Nephron (organoid): ENCODE data around the gene LSM14B.
A peak's percentile ranks its signal among the peaks of the same experiment; 100 is the strongest.
"Not testable (repeated sequence)": the region's sequence is repeated elsewhere in the genome, so short reads cannot be mapped to it uniquely, and the experiment has no call there.

Experiments
- H3K27ac Mint-ChIP-seq, 3 experiments: 2 replicates each; pipeline ENCODE4 v1.8.0; 2020; ENCODE audit warnings: mixed read lengths in 3 of 3, mild to moderate bottlenecking in 2 of 3, moderate library complexity in 1 of 3
- H3K27me3 Mint-ChIP-seq: 2 replicates; pipeline ENCODE4 v1.8.0; 2021; ENCODE audit warnings: low read depth, mild to moderate bottlenecking, moderate library complexity, mixed read lengths
- H3K36me3 Mint-ChIP-seq: 2 replicates; pipeline ENCODE4 v1.8.0; 2020; ENCODE audit warnings: low read depth, mixed read lengths
- H3K4me1 Mint-ChIP-seq: 2 replicates; pipeline ENCODE4 v1.8.0; 2020; ENCODE audit warnings: mixed read lengths
- H3K4me3 Mint-ChIP-seq, 3 experiments: 2 replicates each; pipeline ENCODE4 v1.8.0; 2020; ENCODE audit warnings: mild to moderate bottlenecking in 3 of 3, mixed read lengths in 3 of 3, moderate library complexity in 2 of 3
- H3K9me3 Mint-ChIP-seq: 2 replicates; pipeline ENCODE4 v1.8.0; 2020; ENCODE audit warnings: mixed read lengths
- CTCF ChIP-seq, 3 experiments: fragments of 200-600 bp; sonication (generic); IDR thresholded peaks; one replicate each; pipeline ENCODE4 v1.5.0; 2021; ENCODE audit warnings: antibody characterized with exemption in 3 of 3; ENCODE audit not compliant: unreplicated experiment in 3 of 3

The LSM14B gene

GRCh38 chr20:62143957-62144825 lies 21.9 kb downstream of the LSM14B start:
- Mint-ChIP-seq H3K9me3 (no peaks in the 10 kb centered on the region), H3K27ac (peak overlapping the region; percentile 86 to 96 (median 95)), H3K4me1 (peaks cover 49% of the 10 kb centered on the region), H3K27me3 (no peaks in the 10 kb centered on the region), H3K36me3 (peaks cover 16% of the 10 kb centered on the region), H3K4me3 (peak overlapping the region; percentile 88 to 97 (median 91))
- TF ChIP-seq CTCF (IDR thresholded peaks at IDR 0.05; ENCODE audit: unreplicated experiment in 3 of 3), result no peak

GRCh38 chr20:62145688-62146018 lies 23.4 kb downstream of the LSM14B start:
- Mint-ChIP-seq H3K27me3 (no peaks in the 10 kb centered on the region), H3K27ac (peak overlapping the region in 2 of 3 experiments; percentile 58 to 86), H3K9me3 (no peaks in the 10 kb centered on the region), H3K4me1 (peaks cover 57% of the 10 kb centered on the region), H3K36me3 (peaks cover 8% of the 10 kb centered on the region), H3K4me3 (peak overlapping the region; percentile 88 to 97 (median 91))
- TF ChIP-seq CTCF (IDR thresholded peaks at IDR 0.05; ENCODE audit: unreplicated experiment in 3 of 3), result no peak

GRCh38 chr20:62146019-62146755 lies 23.9 kb downstream of the LSM14B start:
- no peak for TF ChIP-seq CTCF (IDR thresholded peaks at IDR 0.05; ENCODE audit: unreplicated experiment in 3 of 3)
- H3K4me3 Mint-ChIP-seq, result peak overlapping the region; percentile 88 to 97 (median 91)
- no peaks in the 10 kb centered on the region for H3K27me3 Mint-ChIP-seq

GRCh38 chr20:62147125-62147524 lies 24.9 kb downstream of the LSM14B start:
- peaks cover 8% of the 10 kb centered on the region for H3K36me3 Mint-ChIP-seq
- H3K27me3 Mint-ChIP-seq, result no peaks in the 10 kb centered on the region
- TF ChIP-seq CTCF (IDR thresholded peaks at IDR 0.05; ENCODE audit: unreplicated experiment in 3 of 3), result no peak
- peaks cover 44% of the 10 kb centered on the region for H3K4me1 Mint-ChIP-seq
- peak overlapping the region in 2 of 3 experiments; percentile 38 to 48 for H3K4me3 Mint-ChIP-seq
- H3K9me3 Mint-ChIP-seq, result no peaks in the 10 kb centered on the region
- H3K27ac Mint-ChIP-seq, result no peak overlapping the region

More at GRCh38 chr20:62146019-62146755, 23.9 kb downstream of the LSM14B start:
- Mint-ChIP-seq H3K4me1 (peaks cover 53% of the 10 kb centered on the region), H3K9me3 (no peaks in the 10 kb centered on the region), H3K27ac (peak overlapping the region in 1 of 3 experiments; percentile 58), H3K36me3 (peaks cover 6% of the 10 kb centered on the region)

- H3K36me3 Mint-ChIP-seq, result peaks cover 12% of the 10 kb centered on the region
- peak overlapping the region in 2 of 3 experiments; percentile 38 to 48 for H3K4me3 Mint-ChIP-seq
- no peaks in the 10 kb centered on the region for H3K9me3 Mint-ChIP-seq
- H3K27ac Mint-ChIP-seq, result no peak overlapping the region
- peaks cover 41% of the 10 kb centered on the region for H3K4me1 Mint-ChIP-seq
- no peak for TF ChIP-seq CTCF (IDR thresholded peaks at IDR 0.05; ENCODE audit: unreplicated experiment in 3 of 3)
- no peaks in the 10 kb centered on the region for H3K27me3 Mint-ChIP-seq
Observed at GRCh38 chr20:62147528-62147927, 25.3 kb downstream of the LSM14B start.

GRCh38 chr20:62148383-62148782 lies 26.1 kb downstream of the LSM14B start:
- H3K9me3 Mint-ChIP-seq, H3K4me3 Mint-ChIP-seq, H3K27me3 Mint-ChIP-seq, H3K27ac Mint-ChIP-seq: not testable (repeated sequence)
- Mint-ChIP-seq H3K4me1 (peaks cover 41% of the 10 kb centered on the region), H3K36me3 (peaks cover 20% of the 10 kb centered on the region)
